Measurements from ENCODE around the gene STAT5B.

DNA sequence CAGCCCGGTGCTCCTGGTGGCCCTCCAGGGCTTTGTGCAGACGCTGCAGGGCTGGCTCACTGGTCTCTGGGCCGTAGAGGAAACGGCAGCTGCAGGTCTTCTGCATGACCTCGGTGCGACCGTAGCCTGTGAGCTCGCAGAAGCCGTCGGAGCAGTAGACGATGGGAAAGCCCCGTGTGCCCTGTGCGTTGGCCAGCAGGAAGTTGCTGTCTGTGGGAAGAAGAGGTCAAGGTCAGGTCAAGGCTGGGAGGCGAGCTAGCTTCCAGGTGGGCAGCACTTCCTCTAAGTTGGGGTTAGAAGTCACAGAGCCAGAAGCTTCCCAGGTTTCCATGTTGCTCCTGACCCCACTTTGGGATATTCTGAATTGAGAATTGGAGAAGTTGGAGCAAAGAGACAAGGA lies 97.4 kb downstream of the STAT5B start:
- TF ChIP-seq CTCF (IDR thresholded peaks at IDR 0.05) (no peak), ZNF232 (CRISPR knock-in tag; IDR thresholded peaks at IDR 0.05) (no peak), ESRRA (CRISPR knock-in tag; IDR thresholded peaks at IDR 0.05; ENCODE audit: borderline replicate concordance) (no peak)
